Stimulated activated CD4-positive, alpha-beta T cell treated with anti-CD3 and anti-CD28 coated beads, Interleukin-1b, Interleukin-23, amount 100 ng/mL, for 1 hour (primary cell): ENCODE measurements around the gene RAB8A.
"Not testable (repeated sequence)": the region's sequence is repeated elsewhere in the genome, so short reads cannot be mapped to it uniquely, and the experiment has no call there.

Source experiments
- DNase-seq, 2 donors: peaks; one replicate each; pipeline ENCODE4 v3.0.0-alpha.2; 2020; ENCODE audit warnings: low read depth in 2 of 2

Gene RAB8A

GRCh38 chr19:16112778-16113177, 1.1 kb downstream of the RAB8A start:
- no peak for DNase-seq

DNA sequence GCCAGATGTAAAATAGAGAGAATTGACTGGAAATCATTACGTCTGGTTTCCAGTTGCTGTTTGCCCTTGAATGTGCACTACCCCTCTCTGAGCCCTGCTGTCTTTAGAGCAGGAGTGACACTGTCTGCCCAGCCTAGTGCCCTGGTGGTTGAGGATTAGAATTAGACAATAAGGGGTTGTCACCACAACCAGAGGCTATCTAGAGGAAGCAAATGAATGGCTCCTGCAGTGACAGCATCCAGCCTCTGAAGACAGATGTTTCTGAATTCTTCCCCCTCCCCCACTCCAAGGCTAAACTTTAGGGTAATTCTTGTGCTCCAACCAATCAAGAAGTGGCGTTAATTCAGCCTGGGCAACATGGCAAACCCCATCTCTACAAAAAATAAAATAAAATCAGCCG, 2.0 kb downstream of the RAB8A start:
- no peak for DNase-seq

DNA sequence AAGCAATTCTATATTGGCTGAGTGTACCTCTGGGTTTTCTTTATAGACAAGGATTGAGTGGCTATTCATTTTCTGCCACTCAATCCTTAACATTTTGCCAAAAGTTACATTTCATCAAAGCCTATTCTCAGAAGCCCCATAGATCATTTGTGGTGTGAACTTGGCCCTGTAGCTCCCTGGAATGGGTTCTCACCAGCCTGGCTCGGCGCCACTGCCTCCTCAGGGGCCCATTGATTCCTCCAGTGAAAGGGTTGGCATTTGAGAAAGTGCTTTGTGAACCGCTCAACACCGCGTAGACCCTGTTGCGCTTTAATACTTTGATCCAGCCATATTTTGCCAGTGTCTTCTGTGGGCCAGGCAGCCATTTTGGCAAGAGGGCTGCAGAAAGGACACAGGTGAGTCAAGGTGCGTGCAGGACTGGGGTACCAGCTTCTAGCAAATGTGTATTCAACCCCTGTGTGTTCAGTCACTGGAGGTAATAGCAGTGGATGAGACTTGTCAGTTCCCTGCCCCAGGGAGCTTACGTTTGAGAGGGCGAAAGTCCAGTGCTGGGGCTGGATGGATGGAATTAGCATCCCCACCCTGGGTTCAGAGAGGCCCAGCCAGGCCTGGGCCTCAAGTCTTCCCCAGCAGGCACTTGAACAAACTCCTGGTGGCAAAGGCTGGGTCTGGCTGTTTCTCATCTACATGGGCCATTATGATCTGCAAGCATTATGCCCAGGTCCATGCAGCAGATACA, 3.8 kb downstream of the RAB8A start:
- no peak for DNase-seq

DNA sequence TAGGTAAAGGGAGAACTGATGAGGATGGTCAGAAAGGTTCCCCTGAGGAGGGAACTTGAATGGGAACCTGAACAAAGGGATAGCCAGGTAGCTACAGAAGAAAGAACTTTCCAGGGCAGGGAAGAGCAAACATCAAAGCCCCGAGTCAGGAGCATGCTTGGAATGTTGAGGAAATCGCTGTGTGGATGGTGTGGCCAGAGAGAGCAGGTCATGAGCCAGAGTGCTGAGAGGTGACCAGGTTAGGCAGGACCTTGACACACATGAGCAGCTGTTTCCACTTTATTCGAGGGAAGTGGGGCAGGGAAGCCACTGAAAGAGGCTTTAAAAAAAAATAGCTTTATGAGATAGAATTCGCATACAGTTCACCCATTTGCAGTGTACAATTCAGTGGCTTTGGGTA, 4.4 kb downstream of the RAB8A start:
- DNase-seq, result no peak

- no peak for DNase-seq
These were observed 5.9 kb downstream of the RAB8A start for GRCh38 chr19:16117594-16118033.

DNA sequence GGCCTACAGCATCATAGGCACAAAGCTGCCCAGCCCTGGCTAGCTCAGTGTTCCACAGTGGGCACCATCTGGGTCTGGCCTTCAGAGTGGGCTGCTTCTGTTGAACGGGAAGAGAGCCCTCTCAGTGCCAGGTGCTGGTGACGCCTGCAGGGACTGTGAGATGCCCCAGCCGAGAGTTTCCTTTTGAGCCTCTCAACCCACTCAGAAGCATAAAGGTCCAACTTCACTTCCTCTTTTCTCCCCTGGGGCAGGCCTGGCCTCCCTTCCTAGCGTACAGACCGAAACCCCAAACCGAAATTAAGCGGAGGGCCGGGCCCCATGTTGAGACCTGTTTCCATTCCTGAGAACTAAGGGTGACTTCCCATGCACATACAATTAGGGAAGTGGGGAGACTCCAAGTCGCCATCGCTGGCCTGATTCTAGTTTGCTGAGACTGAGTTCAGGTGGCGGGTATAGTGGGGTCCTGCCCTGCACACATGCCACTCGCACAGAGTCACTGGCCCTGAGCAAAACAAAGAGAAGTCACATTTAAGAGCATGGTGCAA, 6.9 kb downstream of the RAB8A start:
- no peak for DNase-seq

DNA sequence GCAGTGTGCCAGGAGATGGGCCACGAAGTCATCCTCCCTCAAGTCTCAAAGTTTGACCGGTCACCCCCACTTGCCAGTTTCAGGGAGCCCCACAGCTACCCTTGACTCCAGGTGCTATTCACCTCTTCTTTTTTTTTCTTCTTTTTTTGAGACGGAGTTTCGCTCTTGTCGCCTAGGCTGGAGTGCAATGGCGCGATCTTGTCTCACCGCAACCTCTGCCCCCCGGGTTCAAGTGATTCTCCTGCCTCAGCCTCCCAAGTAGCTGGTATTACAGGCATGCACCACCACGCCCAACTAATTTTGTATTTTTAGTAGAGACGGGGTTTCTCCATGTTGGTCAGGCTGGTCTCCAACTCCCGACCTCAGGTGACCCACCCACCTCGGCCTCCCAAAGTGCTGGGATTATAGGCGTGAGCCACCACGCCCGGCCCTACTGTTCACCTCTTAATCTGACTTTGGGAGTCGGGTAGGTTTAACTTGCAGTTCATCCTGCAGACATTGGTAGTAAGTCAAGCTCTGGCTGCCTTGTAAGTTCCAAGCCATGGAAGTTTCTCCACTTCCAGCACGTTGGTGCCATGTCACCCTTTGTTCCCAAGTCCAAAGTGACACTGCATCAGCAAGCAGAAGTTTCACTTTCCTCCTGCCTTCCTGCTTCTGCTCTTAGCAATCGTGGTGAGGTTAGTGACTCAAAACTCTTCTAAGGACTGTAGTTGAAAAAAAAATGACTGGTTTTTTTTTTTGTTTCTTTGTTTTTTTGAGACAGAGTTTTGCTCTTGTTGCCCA, 7.6 kb downstream of the RAB8A start:
- DNase-seq, result not testable (repeated sequence)

DNA sequence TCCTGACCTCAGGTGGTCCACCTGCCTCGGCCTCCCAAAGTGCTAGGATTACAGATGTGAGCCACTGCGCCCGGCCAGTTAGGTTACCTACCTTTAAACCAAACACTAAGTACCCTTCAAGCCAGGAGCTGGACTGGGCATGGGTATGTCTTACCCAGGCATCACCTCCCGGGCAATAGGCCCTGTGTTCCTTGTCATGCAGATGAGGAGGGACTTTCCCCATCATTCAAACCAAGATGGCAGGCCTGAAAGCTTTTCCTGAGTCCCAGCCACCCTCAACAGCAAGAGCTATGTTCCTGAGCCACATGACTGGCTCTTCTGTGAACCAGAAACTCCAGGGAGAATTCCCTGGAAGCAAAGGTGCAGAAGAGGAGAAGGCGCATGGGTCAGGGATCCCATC, 9.5 kb downstream of the RAB8A start:
- DNase-seq, result no peak

- DNase-seq, result no peak
These were observed 10.3 kb downstream of the RAB8A start for GRCh38 chr19:16121967-16122366.

DNA sequence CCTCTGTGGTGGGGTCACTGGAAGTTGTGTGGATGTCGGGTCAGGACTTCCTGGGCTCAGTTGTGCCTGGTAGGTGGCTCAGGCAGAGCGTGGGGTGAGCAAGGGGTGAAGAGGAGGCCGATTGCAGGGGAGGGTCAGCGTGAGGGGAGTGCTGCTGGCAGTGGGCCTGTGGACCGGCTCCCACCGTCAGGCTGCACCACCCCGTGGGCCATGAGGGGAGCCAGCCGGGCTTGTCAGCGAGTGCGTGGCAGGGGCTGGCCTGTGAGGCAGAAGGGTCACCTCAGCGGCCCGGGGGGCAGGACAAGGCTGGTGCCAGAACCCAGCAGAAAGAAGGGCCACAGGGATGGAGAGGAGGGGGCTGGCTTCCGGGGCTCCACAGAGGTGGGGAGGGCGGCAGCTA, 13.3 kb downstream of the RAB8A start:
- DNase-seq, result no peak

DNA sequence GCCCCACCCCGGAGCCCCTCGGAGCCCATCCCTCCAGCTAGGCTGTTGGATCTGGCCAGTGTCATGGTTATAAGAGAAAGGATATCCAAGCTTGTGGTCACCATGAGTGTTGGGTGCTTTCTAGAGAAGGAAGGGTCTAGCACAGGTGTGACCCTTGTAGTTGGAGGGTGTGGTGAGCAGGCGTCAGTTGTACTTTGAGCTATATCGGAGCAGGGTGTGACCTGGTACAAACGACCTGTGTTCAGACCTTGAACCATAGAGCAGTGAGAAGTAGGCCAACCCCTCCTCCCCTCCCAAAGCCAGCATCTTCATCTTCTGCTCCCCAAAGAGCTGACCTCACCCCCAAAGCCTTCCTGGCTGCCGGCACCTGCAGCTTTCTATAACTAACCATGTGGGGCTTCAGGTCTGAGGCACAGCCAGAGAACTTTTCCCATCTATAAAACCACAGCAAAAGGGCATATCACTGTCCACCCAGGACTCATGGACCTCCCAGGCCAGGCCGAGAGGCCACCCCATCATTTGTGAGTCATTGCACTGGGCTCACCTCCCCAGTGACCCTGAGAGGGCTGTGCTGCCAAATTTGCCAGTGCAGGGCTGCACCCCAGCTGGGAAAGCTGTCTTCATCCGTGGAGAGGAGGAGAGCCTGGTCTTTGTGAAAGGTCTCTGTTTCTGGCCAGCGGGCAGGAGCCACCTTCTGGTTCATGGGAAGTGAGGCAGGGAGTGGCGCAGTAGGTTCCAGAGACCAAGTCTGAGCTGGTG, 14.2 kb downstream of the RAB8A start:
- DNase-seq, result no peak

DNA sequence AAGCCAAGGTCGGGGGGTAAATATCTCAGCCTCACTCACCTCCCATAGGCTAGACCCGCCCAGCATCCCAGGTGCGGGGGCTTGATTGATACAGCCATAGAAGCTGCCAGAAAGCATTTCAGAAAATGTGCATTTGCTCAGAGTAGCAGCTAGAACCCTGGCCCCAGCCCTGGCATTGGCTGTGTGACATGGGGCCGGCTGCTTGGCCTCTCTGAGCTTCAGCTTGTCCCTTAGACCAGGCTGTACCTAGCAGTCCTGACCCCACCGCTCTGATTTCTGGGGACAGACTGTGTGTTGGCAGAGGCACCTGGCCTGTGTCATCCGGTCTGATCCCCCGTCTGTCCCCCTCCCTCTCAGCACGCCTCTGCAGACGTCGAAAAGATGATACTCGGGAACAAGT, 15.4 kb downstream of the RAB8A start:
- no peak for DNase-seq

GRCh38 chr19:16127776-16128371, 16.2 kb downstream of the RAB8A start:
- no peak for DNase-seq

DNA sequence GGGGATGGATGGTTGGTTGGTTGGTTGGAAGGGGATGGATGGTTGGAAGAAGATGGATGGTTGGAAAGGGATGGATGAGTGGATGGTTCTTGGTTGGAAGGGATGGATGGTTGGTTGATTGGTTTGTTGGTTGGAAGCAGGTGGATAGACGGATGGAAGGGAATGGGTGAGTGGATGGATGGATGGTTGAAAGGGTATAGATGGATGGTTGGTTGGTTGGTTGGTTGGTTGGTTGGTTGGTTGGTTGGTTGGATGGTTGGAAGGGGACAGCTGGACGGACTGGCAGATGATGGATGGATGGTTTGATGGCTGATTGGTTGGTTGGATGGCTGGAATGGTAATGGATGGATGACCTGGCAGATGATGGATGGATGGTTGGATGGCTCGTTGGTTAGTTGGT, 20.0 kb downstream of the RAB8A start:
- no peak for DNase-seq

GRCh38 chr19:16133818-16134217, 22.1 kb downstream of the RAB8A start:
- no peak for DNase-seq

GRCh38 chr19:16134510-16134909, 22.8 kb downstream of the RAB8A start:
- no peak for DNase-seq

GRCh38 chr19:16135430-16136127, 23.9 kb downstream of the RAB8A start:
- DNase-seq, result no peak

GRCh38 chr19:16136185-16136999, 24.7 kb downstream of the RAB8A start:
- no peak for DNase-seq

GRCh38 chr19:16139752-16140151, 28.1 kb downstream of the RAB8A start:
- no peak for DNase-seq

GRCh38 chr19:16141043-16141442, 29.4 kb downstream of the RAB8A start:
- DNase-seq, result no peak
